B cell (primary cell): ENCODE results near the gene SCPEP1. TPM values are rescaled to one million over a fixed set of nuclear protein-coding genes. Genes with fewer than 3 reads are reported as not detected.
"Not testable (repeated sequence)": the region's sequence is repeated elsewhere in the genome, so short reads cannot be mapped to it uniquely, and the experiment has no call there.

Source experiments
- ATAC-seq: fragments of 200-7000 bp; cut with Tn5 transposase; one replicate; pipeline ENCODE4 v1.10.0; 2021; ENCODE audit warnings: low read depth, mild to moderate bottlenecking, moderate number of reproducible peaks, moderate library complexity
- CTCF ChIA-PET: fragments of 350-600 bp; sonication (Branson Sonifier 250); formaldehyde crosslinking; loops from one replicate; lab custom pipeline; 2021; ENCODE audit warnings: antibody characterized with exemption, inconsistent platforms; lab: Charles Lee
- POLR2A ChIA-PET: fragments of 350-600 bp; sonication (Branson Sonifier 250); formaldehyde crosslinking; loops from one replicate; lab custom pipeline; 2021; ENCODE audit warnings: antibody characterized with exemption; lab: Charles Lee
- DNase-seq: peaks from one replicate; pipeline ENCODE4 v3.0.0; 2013
- H2AFZ ChIP-seq: 2 replicates; pipeline ENCODE4 v1.6.1; 2012; ENCODE audit warnings: mild to moderate bottlenecking, low read depth, low read length; ENCODE audit not compliant: insufficient read depth, poor library complexity, severe bottlenecking
- H3K27ac ChIP-seq, 2 donors: 1 replicate in 1 of 2; 2 replicates in 1 of 2; pipeline ENCODE4 v1.5.1; 2012 to 2013; ENCODE audit warnings: low read length in 2 of 2, mild to moderate bottlenecking in 2 of 2, moderate library complexity in 1 of 2
- H3K27me3 ChIP-seq, 4 experiments: fragments of 200-600 bp in 1 of 4; sonication (generic) in 1 of 4; replicated peaks in 1 of 4; 1 replicate in 2 of 4; 2 replicates in 2 of 4; pipeline versions ENCODE4 v1.6.1 to v1.7.0; 2013 to 2016; ENCODE audit warnings: low read length in 3 of 4, mild to moderate bottlenecking in 2 of 4, mixed read lengths in 1 of 4, moderate library complexity in 1 of 4; ENCODE audit not compliant: insufficient read depth in 4 of 4, control insufficient read depth in 3 of 4; ENCODE audit errors: control extremely low read depth in 1 of 4
- H3K36me3 ChIP-seq, 2 experiments: replicated peaks in 1 of 2; 1 replicate in 1 of 2; 2 replicates in 1 of 2; pipeline versions ENCODE4 v1.6.1 to v1.7.1; 2013; ENCODE audit warnings: low read length in 1 of 2; ENCODE audit not compliant: insufficient read depth in 2 of 2, control insufficient read depth in 1 of 2; ENCODE audit errors: control extremely low read depth in 1 of 2, extremely low read depth in 1 of 2
- H3K4me1 ChIP-seq, 2 donors: fragments of 200-600 bp in 1 of 2; sonication (generic) in 1 of 2; 1 replicate in 1 of 2; 2 replicates in 1 of 2; pipeline versions ENCODE4 v1.5.1 to v1.6.1; 2013 to 2017; ENCODE audit warnings: low read length in 2 of 2; ENCODE audit not compliant: control insufficient read depth in 2 of 2, insufficient read depth in 2 of 2
- H3K4me2 ChIP-seq: replicated peaks from 2 replicates; pipeline ENCODE3; 2012; ENCODE audit warnings: mild to moderate bottlenecking, low read depth, low read length; ENCODE audit not compliant: poor library complexity, severe bottlenecking
- H3K4me3 ChIP-seq, 5 experiments: fragments of 200-600 bp in 1 of 5; sonication (generic) in 1 of 5; 1 replicate in 3 of 5; 2 replicates in 2 of 5; pipeline versions ENCODE4 v1.5.1 to v1.7.0; 2011 to 2016; ENCODE audit warnings: low read length in 4 of 5, mild to moderate bottlenecking in 4 of 5, low read depth in 2 of 5, control low read depth in 1 of 5, moderate library complexity in 1 of 5; ENCODE audit not compliant: insufficient read depth in 1 of 5; ENCODE audit errors: control extremely low read depth in 1 of 5, extremely low read depth in 1 of 5
- H3K79me2 ChIP-seq: fragments of 200-600 bp; sonication (generic); one replicate; pipeline ENCODE4 v1.6.0; 2016; ENCODE audit warnings: low read length; ENCODE audit not compliant: control insufficient read depth, insufficient read depth
- H3K9ac ChIP-seq: fragments of 200-600 bp; sonication (generic); 2 replicates; pipeline ENCODE4 v1.6.1; 2017; ENCODE audit warnings: mild to moderate bottlenecking, low read length, moderate library complexity
- H3K9me3 ChIP-seq, 3 donors: one replicate each; pipeline versions ENCODE4 v1.6.1 to v1.7.1; 2013; ENCODE audit warnings: low read length in 2 of 3; ENCODE audit not compliant: control insufficient read depth in 2 of 3, insufficient read depth in 1 of 3; ENCODE audit errors: control extremely low read depth in 1 of 3
- H4K20me1 ChIP-seq: 2 replicates; pipeline ENCODE4 v1.6.0; 2012; ENCODE audit warnings: mild to moderate bottlenecking, low read length; ENCODE audit not compliant: insufficient read depth, control insufficient read depth, poor library complexity, severe bottlenecking
- H3K27ac Mint-ChIP-seq: one replicate; pipeline ENCODE4 v1.8.0; 2021; ENCODE audit warnings: mixed read lengths
- H3K27me3 Mint-ChIP-seq: one replicate; pipeline ENCODE4 v1.8.0; 2021; ENCODE audit warnings: mixed read lengths
- H3K4me1 Mint-ChIP-seq: one replicate; pipeline ENCODE4 v1.8.0; 2021; ENCODE audit warnings: mixed read lengths
- H3K4me3 Mint-ChIP-seq: one replicate; pipeline ENCODE4 v1.8.0; 2021; ENCODE audit warnings: mixed read lengths
- H3K9me3 Mint-ChIP-seq: one replicate; pipeline ENCODE4 v1.8.0; 2022; ENCODE audit warnings: mixed read lengths; ENCODE audit not compliant: insufficient read depth
- CTCF ChIP-seq: fragments of 200-600 bp; IDR thresholded peaks from one replicate; pipeline ENCODE4 v1.8.0; 2022; ENCODE audit warnings: antibody characterized with exemption, mild to moderate bottlenecking
- EZH2 ChIP-seq: IDR thresholded peaks from 2 replicates; pipeline ENCODE4 v1.6.1; 2012; ENCODE audit warnings: borderline replicate concordance, low read depth, mild to moderate bottlenecking, moderate library complexity, low read length; ENCODE audit not compliant: insufficient read depth, poor library complexity, severe bottlenecking
- WGBS: methylation state at CpG from one replicate; pipeline ENCODE4 v1.1.5; 2013; ENCODE audit warnings: missing lambda C conversion rate; ENCODE audit not compliant: insufficient coverage; 5-methylcytosine and 5-hydroxymethylcytosine counted together
- intact Hi-C: fragments of 100-400 bp; cut with micrococcal nuclease; formaldehyde crosslinking; loops from one replicate; pipeline ENCODE4 v1.10.0; 2022
- polyA plus RNA-seq: library from polyadenylated mRNA; depleted of rRNA; stranded (reverse); fragments of >200 nt; gene quantifications from 2 replicates; pipeline ENCODE4 v1.2.3, GENCODE V29; 2012
- total RNA-seq, 2 donors: library from RNA; stranded (reverse); fragments of 120-200 nt in 1 of 2; gene quantifications; 1 replicate in 1 of 2; 2 replicates in 1 of 2; pipeline versions ENCODE4 v1.2.3 to v1.2.4, GENCODE V29; 2013 to 2022

Gene SCPEP1
- total and polyA plus RNA-seq, 2 donors (not counting 1 experiment from before 2014, with no cell fraction given) = 66.6 to 121 TPM

GRCh38 chr17:56980526-56980925, 2.6 kb downstream of the SCPEP1 start:
- H3K27me3 Mint-ChIP-seq, H3K4me3 Mint-ChIP-seq, H3K27me3 ChIP-seq, H3K27ac Mint-ChIP-seq, intact Hi-C loops, H3K4me2 ChIP-seq, H3K4me3 ChIP-seq, H3K9ac ChIP-seq, H2AFZ ChIP-seq, ATAC-seq, H3K9me3 Mint-ChIP-seq, CTCF ChIA-PET, H3K27ac ChIP-seq, DNase-seq, H3K9me3 ChIP-seq: not testable (repeated sequence)
- Histone ChIP-seq H3K4me1 (peaks cover 13 to 24% of the 10 kb centered on the region in 2 donors), H3K36me3 (peaks cover 0 to 42% of the 10 kb centered on the region in 2 experiments), H4K20me1 (peaks cover 30% of the 10 kb centered on the region), H3K79me2 (peaks cover 51% of the 10 kb centered on the region)
- no CpG with 5 or more reads among the region's 12 CpGs for WGBS
- peaks cover 36% of the 10 kb centered on the region for H3K4me1 Mint-ChIP-seq
- POLR2A ChIA-PET = interaction anchor here (0.7 kb wide), 1 partner anchor 960 kb away, joined by 7 read pairs; no protein-coding TSS in a partner anchor

GRCh38 chr17:56982312-56982711, 4.4 kb downstream of the SCPEP1 start:
- ChIA-PET CTCF (no interaction called here), POLR2A (interaction anchor here (0.6 kb wide), 1 partner anchor 12 kb away, joined by 5 read pairs; no protein-coding TSS in a partner anchor)
- Mint-ChIP-seq H3K27me3 (no peaks in the 10 kb centered on the region), H3K4me1 (peaks cover 34% of the 10 kb centered on the region), H3K9me3 (no peaks in the 10 kb centered on the region), H3K4me3 (no peak overlapping the region), H3K27ac (no peak overlapping the region)
- H3K4me2 ChIP-seq = no peak overlapping the region
- H3K79me2 ChIP-seq = peaks cover 55% of the 10 kb centered on the region
- peaks cover 30% of the 10 kb centered on the region for H4K20me1 ChIP-seq
- intact Hi-C loops = no loop called here
- H3K36me3 ChIP-seq = peaks cover 0 to 56% of the 10 kb centered on the region in 2 experiments
- TF ChIP-seq CTCF = no peak
- TF ChIP-seq EZH2 = no peak
- H3K4me3 ChIP-seq = no peak overlapping the region
- ATAC-seq = no peak
- peaks cover 13 to 19% of the 10 kb centered on the region in 2 donors for H3K4me1 ChIP-seq
- H3K27me3 ChIP-seq = no peaks in the 10 kb centered on the region
- H3K9ac ChIP-seq = no peak overlapping the region
- 84% methylated on average over 7 of the region's 8 CpGs for WGBS
- H3K9me3 ChIP-seq = no peaks in the 10 kb centered on the region
- H2AFZ ChIP-seq = no peak overlapping the region
- DNase-seq = no peak
- no peak overlapping the region for H3K27ac ChIP-seq
